Pancreas (tissue), 10 donors: ENCODE results near the gene HDAC11. TPM values are rescaled to one million over a fixed set of nuclear protein-coding genes. Genes with fewer than 3 reads are reported as not detected.

Experiments used
- ATAC-seq, 4 donors: fragments of 200-7000 bp; cut with Tn5 transposase; one replicate each; pipeline versions ENCODE4 v1.8.0 to v1.9.1; 2020; ENCODE audit warnings: mild to moderate bottlenecking in 4 of 4, moderate library complexity in 4 of 4
- DNase-seq, 6 donors: peaks; one replicate each; pipeline ENCODE4 v3.0.0-alpha.2; 2020
- FAIRE-seq: peaks from 2 replicates; lab custom pipeline; 2012; peaks lifted over from hg19 to GRCh38; lab: Jason Lieb, UNC
- H3K27ac ChIP-seq, 4 donors: fragments of 200-600 bp; sonication (generic); 1 replicate in 3 of 4; 2 replicates in 1 of 4; pipeline versions ENCODE4 v1.5.0 to v1.8.0; 2020
- H3K27me3 ChIP-seq, 4 donors: fragments of 200-600 bp; one replicate each; pipeline ENCODE4 v1.8.0; 2021
- H3K36me3 ChIP-seq, 3 donors: fragments of 200-600 bp; sonication (generic) in 1 of 3; one replicate each; pipeline versions ENCODE4 v1.5.0 to v1.8.0; 2020 to 2021
- H3K4me1 ChIP-seq, 3 donors: fragments of 200-600 bp; one replicate each; pipeline ENCODE4 v1.8.0; 2021
- H3K4me3 ChIP-seq, 4 donors: fragments of 200-600 bp; sonication (generic) in 2 of 4; one replicate each; pipeline versions ENCODE4 v1.5.0 to v1.8.0; 2020 to 2021
- H3K9me3 ChIP-seq, 4 donors: fragments of 200-600 bp; one replicate each; pipeline ENCODE4 v1.8.0; 2021
- WGBS, 2 donors: extraction: QIAGEN DNeasy Blood & Tissue Kit; methylation state at CpG; one replicate each; pipeline ENCODE4 v1.1.7; 2013; 5-methylcytosine and 5-hydroxymethylcytosine counted together
- intact Hi-C, 3 donors: fragments of 100-400 bp; cut with DNase I; formaldehyde crosslinking; loops; one replicate each; pipeline versions ENCODE4 v1.11.1 to v1.14.2; 2022
- polyA plus RNA-seq, 2 donors: library from polyadenylated mRNA; stranded (reverse); fragments of 200-250 nt; gene quantifications; one replicate each; pipeline ENCODE4 v1.2.3, GENCODE V29; 2013
- total RNA-seq, 6 donors: library from RNA; stranded (reverse); fragmentation: NEBNext Ultra II Directional in 4 of 6; extraction: Animal tissue kit (Norgen Biotek cat#: 25700) in 4 of 6; gene quantifications; one replicate each; pipeline versions ENCODE4 v1.2.1 to v1.2.4, GENCODE V29; 2021 to 2023
- TF ChIP-seq, protein P1 (sequence below), 4 donors: fragments of 200-600 bp; sonication (generic) in 3 of 4; IDR thresholded peaks; one replicate each; pipeline versions ENCODE4 v1.5.0 to v1.8.0; 2021; ENCODE audit warnings: antibody characterized with exemption in 4 of 4
- donor health status: healthy with polysubstance abuse.
- donor health status: DM: no; HTN: no; CAD: no; lungs with moderate emphysema.
- donor health status: DM: no; HTN: no; CAD: no.
- donor health status: control.
- donor health status: control.
- donor health status: Bipolar disorder and iron deficiency.
- donor health status: DM: yes; HTN: yes; CAD: no.
- donor health status: DM: no; HTN: no; CAD: no.
- donor health status: DM: no; HTN: no; CAD: no.
- donor health status: DM: yes; HTN: yes; CAD: no.

The HDAC11 gene
- total and polyA plus RNA-seq, 8 donors, result 20.4 to 40.3 (median 26.8) TPM

DNA sequence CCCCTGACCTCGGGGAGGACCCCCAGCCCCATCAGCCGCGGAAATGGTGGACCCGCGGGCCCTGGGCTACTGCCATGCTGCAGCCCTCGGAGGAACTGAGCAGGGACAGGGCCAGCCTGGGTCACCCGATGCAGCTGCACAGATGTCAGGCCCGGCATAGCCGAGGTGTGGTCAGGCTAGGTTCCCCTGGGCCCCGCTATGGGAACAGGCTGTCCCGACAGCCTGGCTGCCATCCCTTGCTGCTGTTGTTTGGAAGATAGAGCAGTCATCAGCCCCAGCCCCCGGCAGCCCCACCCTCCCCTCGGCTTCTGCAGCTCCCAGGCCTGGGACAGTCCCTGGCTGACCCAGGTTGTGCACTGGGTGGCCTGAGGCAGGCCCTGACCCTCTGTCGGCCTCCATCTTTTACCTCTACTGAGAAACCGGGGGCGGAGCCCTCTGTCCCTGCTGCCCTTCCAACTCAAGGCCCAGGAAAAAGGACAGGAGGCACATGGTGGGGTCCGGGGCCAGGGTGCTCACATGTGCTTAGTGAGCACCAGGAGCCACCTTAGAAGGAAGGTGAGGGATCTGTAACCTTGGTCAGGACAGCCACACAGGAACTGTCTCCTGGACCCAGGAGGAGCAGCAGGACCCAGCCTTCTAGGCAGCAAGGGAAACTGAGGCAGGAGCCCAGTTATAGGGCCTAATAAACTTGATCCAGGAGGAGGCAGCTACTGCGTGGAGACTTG lies 37.3 kb downstream of the HDAC11 start:
- no peaks in the 10 kb centered on the region for H3K36me3 ChIP-seq
- H3K27me3 ChIP-seq, result no peaks in the 10 kb centered on the region
- FAIRE-seq, result no peak
- WGBS, 2 donors, result 79 to 86% methylated on average over 18 of the region's 18 CpGs
- peak in 2 of 6 donors; percentile 37 to 80 for DNase-seq
- no peaks in the 10 kb centered on the region for H3K9me3 ChIP-seq
- TF ChIP-seq, protein P1, sequence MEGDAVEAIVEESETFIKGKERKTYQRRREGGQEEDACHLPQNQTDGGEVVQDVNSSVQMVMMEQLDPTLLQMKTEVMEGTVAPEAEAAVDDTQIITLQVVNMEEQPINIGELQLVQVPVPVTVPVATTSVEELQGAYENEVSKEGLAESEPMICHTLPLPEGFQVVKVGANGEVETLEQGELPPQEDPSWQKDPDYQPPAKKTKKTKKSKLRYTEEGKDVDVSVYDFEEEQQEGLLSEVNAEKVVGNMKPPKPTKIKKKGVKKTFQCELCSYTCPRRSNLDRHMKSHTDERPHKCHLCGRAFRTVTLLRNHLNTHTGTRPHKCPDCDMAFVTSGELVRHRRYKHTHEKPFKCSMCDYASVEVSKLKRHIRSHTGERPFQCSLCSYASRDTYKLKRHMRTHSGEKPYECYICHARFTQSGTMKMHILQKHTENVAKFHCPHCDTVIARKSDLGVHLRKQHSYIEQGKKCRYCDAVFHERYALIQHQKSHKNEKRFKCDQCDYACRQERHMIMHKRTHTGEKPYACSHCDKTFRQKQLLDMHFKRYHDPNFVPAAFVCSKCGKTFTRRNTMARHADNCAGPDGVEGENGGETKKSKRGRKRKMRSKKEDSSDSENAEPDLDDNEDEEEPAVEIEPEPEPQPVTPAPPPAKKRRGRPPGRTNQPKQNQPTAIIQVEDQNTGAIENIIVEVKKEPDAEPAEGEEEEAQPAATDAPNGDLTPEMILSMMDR (IDR thresholded peaks at IDR 0.05), result no peak
- no peaks in the 10 kb centered on the region for H3K4me1 ChIP-seq
- ATAC-seq, result peak in 1 of 4 donors; percentile 54
- intact Hi-C loops, result no loop called here
- no peak overlapping the region for H3K27ac ChIP-seq
- no peak overlapping the region for H3K4me3 ChIP-seq

DNA sequence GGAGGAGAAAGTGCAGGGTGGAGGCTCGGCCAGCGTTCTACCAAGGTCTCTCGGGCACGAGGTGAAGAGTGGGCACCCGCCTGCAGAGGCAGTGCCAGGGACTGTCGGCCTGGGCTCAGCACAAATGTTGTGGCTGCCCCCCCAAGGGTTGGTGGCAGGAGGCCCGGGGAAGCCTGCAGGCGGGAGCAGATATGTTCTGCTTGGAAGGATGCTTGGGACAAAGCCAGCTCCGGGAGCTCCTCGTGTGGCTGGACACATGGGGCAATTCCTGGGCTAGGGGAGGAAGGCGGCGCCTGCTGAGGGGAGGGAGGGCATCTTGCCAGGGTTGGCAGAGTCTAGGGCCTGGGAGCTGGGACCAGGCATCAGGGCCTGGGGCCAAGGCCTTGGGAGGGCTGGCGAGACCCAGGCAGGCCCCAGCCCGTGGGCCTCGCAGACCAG lies 38.4 kb downstream of the HDAC11 start:
- 78 to 80% methylated on average over 15 of the region's 15 CpGs for WGBS, 2 donors
- H3K27me3 ChIP-seq, result no peaks in the 10 kb centered on the region
- no peak overlapping the region for H3K27ac ChIP-seq
- no peaks in the 10 kb centered on the region for H3K4me1 ChIP-seq
- DNase-seq (peak in 1 of 6 donors; percentile 46), ATAC-seq (peak in 3 of 4 donors; percentile 6 to 23 (median 9)), FAIRE-seq (no peak)
- no peaks in the 10 kb centered on the region for H3K36me3 ChIP-seq
- intact Hi-C loops, result no loop called here
- TF ChIP-seq, protein P1 (IDR thresholded peaks at IDR 0.05), result no peak
- H3K4me3 ChIP-seq, result no peak overlapping the region
- no peaks in the 10 kb centered on the region for H3K9me3 ChIP-seq

DNA sequence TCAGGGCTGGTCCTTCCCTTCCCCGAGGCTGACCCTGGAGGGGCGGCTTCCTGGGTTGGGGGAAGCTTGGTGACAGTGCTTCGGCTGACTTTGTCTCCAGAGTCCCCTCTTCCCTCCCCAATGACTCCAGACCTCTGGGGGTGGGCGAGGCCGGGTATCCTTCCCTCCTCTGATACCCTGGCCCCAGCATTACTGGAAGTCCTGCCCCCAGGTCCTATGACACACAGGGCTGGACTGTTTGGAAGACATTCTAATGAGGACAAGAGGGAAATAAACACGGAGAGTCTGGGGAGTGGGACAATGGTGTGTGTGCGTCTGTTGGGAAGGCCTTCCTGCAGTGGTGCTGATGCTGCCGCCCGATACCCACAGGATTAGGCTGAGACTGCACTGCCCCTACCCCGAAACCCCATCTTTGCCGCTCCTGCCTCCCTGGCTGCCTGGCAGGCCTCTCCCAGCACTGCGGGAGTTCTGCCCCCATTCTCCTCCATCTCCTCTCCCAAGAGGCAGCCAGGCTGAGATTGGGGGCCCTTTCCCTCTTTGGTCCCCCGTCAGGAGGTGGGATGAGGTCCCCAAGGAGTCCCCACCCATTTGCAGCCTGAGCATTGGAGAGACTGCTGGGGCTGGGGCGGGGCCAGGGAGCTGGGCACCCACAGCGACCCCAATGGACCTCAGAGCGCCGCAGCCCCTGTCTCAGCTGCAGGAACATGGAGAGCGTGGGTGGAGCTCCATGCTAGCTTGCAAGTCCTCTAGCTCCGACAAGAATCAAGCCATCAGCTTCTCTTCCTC lies 39.1 kb downstream of the HDAC11 start:
- no peak for ATAC-seq
- TF ChIP-seq, protein P1 (IDR thresholded peaks at IDR 0.05), result no peak
- H3K36me3 ChIP-seq, result no peaks in the 10 kb centered on the region
- 85 to 86% methylated on average over 19 of the region's 19 CpGs for WGBS, 2 donors
- H3K27me3 ChIP-seq, result no peaks in the 10 kb centered on the region
- peak in 1 of 6 donors; percentile 42 for DNase-seq
- H3K4me1 ChIP-seq, result no peaks in the 10 kb centered on the region
- FAIRE-seq, result no peak
- H3K4me3 ChIP-seq, result no peak overlapping the region
- H3K27ac ChIP-seq, result no peak overlapping the region
- intact Hi-C loops, result no loop called here
- no peaks in the 10 kb centered on the region for H3K9me3 ChIP-seq

DNA sequence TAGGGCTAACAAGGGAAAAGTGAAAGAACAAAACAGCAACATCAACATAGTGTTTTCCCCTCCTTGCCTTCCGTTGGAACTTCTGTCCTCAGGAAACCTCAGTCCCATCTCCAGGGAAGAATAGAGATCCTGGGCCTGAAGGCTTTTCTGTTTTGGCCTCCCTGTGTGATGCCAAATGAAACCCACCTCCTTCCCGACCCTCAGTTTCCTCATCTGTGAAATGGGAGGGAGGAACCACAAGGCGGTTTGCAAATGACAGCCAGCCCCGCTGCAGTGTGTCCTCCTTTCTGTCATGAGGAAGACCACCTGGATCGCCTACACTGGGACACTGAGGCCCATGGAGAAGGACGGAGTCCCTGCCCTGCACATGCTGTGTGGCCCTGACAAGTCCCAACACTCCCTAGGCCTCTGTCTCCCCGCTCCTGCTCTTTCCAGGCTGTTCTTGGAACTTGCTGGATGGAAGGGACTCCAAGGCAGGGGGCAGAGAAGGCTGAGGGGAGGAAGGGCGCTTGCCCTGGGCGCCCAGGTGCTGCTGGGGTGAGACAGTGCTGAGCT lies 40.3 kb downstream of the HDAC11 start:
- no peak for DNase-seq
- no peaks in the 10 kb centered on the region for H3K9me3 ChIP-seq
- intact Hi-C loops, result no loop called here
- H3K27ac ChIP-seq, result no peak overlapping the region
- H3K27me3 ChIP-seq, result no peaks in the 10 kb centered on the region
- TF ChIP-seq, protein P1 (IDR thresholded peaks at IDR 0.05), result no peak
- H3K4me3 ChIP-seq, result no peak overlapping the region
- 88 to 91% methylated on average over 9 of the region's 9 CpGs for WGBS, 2 donors
- no peaks in the 10 kb centered on the region for H3K36me3 ChIP-seq
- no peaks in the 10 kb centered on the region for H3K4me1 ChIP-seq
- no peak for FAIRE-seq
- ATAC-seq, result no peak
